ENCODE results near the gene TFB2M. TPM values are rescaled to one million over a fixed set of nuclear protein-coding genes. Genes with fewer than 3 reads are reported as not detected.

The TFB2M gene
- total RNA-seq, 4 donors from 2014 or later, result 7.7 to 22.8 (median 10.7) TPM

DNA sequence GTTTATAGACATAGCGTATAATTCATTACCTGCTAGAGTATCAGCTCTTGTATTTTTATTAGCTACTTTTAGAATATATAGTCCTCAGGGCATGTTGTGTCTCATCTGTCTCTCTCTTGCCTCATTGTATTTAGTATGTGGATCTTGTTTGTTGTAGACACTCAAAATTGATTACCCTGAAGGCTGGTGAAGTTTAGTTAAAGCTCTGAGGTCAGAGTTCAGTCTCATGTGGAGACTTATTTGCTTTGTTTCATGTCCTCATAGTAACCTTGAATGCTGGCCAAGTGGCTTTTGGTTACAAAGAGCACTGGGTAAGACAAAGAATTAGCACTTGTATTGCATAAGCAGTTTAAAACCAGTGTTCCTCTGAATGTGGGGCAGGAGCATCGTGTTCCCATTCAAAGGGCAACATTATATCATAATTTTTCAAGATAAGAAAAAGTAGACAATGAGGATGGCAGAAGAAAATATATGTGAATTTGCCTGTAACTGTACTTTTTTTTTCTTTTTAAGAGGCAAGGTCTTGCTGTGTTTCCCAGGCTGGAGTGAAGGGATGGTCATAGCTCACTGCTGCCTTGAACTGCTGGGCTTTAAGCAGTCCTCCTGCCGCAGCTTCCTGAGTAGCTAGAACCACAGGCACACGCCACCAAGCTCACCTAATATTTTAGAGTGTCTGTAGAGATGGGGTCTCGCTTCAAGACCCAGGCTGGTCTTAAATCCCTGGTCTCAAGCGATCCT lies 17.6 kb upstream of the TFB2M start:
- DNase-seq (ENCODE audit: low spot score) (no peak), ATAC-seq (ENCODE audit: low FRiP score) (no peak)
- TF ChIP-seq, protein P1, sequence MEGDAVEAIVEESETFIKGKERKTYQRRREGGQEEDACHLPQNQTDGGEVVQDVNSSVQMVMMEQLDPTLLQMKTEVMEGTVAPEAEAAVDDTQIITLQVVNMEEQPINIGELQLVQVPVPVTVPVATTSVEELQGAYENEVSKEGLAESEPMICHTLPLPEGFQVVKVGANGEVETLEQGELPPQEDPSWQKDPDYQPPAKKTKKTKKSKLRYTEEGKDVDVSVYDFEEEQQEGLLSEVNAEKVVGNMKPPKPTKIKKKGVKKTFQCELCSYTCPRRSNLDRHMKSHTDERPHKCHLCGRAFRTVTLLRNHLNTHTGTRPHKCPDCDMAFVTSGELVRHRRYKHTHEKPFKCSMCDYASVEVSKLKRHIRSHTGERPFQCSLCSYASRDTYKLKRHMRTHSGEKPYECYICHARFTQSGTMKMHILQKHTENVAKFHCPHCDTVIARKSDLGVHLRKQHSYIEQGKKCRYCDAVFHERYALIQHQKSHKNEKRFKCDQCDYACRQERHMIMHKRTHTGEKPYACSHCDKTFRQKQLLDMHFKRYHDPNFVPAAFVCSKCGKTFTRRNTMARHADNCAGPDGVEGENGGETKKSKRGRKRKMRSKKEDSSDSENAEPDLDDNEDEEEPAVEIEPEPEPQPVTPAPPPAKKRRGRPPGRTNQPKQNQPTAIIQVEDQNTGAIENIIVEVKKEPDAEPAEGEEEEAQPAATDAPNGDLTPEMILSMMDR (IDR thresholded peaks at IDR 0.05), result no peak

DNA sequence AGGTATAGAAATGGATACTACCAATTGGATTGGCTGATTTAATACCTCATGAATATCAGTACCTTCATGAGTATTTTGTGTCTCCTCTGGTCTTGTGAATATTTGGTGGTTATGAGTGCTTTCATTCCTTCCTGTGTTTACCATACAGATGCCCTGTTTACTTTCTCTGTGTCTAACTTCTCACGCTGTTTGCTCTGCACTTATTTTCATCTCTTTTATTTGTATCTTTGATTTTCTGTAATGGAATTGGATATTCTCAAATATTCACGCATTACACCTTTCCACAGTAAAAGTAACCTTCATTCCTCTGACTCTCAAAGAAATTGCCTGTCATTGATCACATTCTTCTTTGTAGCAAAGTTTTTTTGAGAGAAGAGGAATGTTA lies 17.0 kb upstream of the TFB2M start:
- DNase-seq (ENCODE audit: low spot score) (no peak), ATAC-seq (ENCODE audit: low FRiP score) (no peak)
- TF ChIP-seq, protein P1 (IDR thresholded peaks at IDR 0.05), result no peak

DNA sequence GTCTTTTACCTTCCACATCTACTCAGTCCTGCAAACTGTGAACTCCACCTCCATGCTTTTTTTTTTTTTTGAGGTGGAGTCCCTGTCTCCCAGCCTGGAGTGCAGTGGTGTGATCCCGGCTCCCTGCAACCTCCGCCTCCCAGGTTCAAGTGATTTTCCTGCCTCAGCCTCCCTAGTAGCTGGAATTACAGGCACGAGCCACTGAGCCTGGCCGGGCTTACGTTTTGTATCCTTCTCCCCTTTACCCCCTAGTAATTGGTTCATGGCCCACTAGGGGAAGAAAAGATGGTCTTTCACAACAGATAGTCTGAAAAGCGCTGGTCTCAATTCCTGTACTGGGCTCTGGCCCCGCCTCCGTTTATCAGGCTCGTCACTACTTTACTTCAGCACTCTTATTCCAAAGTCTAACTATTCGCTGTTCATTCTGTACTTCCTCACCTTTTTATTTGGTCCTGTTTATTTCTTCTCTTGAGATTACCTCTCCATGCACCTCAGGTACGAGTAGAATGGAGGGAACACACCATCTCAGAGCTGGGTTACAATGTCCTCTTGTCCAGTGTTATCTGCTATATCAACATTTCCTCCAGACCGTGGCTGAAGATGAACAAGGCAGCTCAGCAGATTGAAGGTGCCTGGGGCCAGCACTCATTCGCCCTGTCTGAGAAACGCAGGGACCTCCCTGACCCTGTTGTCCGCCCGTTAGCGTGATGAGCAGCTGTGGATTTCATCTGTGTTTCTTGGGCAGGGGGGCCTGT lies 16.4 kb upstream of the TFB2M start:
- TF ChIP-seq, protein P1 (IDR thresholded peaks at IDR 0.05), result no peak
- DNase-seq (ENCODE audit: low spot score) (no peak), ATAC-seq (ENCODE audit: low FRiP score) (no peak)

DNA sequence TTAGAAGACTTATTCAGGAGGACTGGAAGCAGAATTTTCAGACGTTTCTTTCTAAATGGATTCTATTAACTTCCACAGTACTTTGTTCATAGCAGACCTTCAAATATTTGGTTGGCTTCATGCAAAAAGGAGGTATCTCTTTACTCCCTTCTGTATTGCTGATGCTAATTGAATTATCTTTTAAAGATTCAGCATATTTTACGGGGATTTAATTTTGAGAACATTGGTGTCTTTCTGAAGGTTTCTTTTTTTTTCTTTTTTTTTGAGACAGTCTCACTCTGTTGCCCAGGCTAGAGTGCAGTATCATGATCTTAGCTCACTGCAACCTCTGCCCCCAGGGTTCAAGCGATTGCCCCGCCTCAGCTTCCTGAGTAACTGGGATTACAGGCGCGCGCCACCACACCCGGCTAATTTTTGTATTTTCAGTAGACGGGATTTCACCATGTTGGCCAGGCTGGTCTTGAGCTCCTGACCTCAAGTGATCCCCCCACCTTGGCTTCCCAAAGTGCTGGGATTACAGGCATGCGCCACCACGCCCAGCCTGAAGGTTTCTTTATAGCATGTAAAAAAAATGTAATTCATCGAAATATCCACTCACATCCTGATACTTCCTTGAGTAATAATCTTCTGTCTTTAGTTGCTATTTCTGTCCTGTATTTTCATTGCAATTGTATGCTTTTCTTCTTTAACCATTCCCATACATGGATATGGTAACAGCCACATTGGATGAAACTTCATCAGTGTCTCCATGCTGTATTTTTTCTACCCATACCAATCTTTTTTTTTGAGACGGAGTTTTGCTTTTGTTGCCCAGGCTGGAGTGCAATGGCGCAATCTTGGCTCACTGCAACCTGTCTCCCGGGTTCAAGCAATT lies 14.7 kb upstream of the TFB2M start:
- DNase-seq (ENCODE audit: low spot score) (no peak), ATAC-seq (ENCODE audit: low FRiP score) (no peak)
- TF ChIP-seq, protein P1 (IDR thresholded peaks at IDR 0.05), result no peak

DNA sequence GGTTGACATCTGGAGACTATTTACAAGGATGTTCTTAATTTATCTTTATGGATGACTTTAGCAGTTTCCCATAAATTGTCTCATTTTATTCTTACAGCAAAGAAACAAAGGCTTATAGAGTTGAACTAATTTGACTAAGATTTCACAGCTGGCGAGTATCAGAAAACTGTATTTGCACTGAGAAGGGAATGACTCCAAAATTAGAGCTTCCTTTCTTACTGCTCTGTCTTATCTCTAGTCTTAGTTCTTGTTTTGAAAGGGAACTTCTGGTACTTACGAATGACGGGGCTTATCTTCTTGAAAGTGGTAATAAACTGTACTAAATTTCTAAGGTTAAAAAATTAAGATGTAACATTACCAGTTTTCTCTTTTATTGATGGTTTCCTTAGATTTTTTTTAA lies 13.8 kb upstream of the TFB2M start:
- ATAC-seq (ENCODE audit: low FRiP score) (no peak), DNase-seq (ENCODE audit: low spot score) (no peak)
- TF ChIP-seq, protein P1 (IDR thresholded peaks at IDR 0.05), result no peak

DNA sequence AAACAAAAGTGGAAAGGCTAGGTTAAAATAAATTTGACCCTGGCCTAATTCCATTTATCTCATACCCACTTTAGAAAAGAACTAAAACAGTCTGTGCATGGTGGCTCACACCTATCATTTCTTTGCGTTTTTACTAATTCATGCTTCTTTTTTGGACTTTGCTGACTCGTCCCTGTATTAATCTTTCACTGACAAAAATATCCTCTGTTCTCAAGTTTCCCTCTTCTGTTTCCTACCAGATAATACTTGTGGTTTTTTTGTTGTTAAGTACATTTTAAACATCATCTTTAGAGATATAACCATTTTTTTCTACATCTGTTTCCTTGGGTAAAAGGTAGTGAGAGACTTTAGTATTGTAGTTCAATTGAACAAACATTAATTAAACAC lies 11.7 kb upstream of the TFB2M start:
- DNase-seq (ENCODE audit: low spot score) (no peak), ATAC-seq (ENCODE audit: low FRiP score) (no peak)
- TF ChIP-seq, protein P1 (IDR thresholded peaks at IDR 0.05), result no peak

Data from omental fat pad (tissue), 4 donors.